DMS53 treated with DMSO at 0.1 percent for 48 hours (cell line): ENCODE measurements around the gene ULK2.

Source experiments
- DNase-seq: peaks from one replicate; lab custom pipeline; 2025; ENCODE audit not compliant: unreplicated experiment; lab: John Stamatoyannopoulos, UW

ULK2 gene

GRCh38 chr17:19750020-19750572 lies 117.6 kb downstream of the ULK2 start:
- DNase-seq = no peak

GRCh38 chr17:19748807-19749193 lies 118.9 kb downstream of the ULK2 start:
- no peak for DNase-seq

GRCh38 chr17:19747829-19748806 lies 119.6 kb downstream of the ULK2 start, which contains the start of gene ALDH3A1:
ALDH3A1 (minus strand) TSS chr17:19748298; CDS start chr17:19745129, 3,169 bp downstream.
- no peak for DNase-seq

GRCh38 chr17:19747159-19747719 lies 120.5 kb downstream of the ULK2 start:
- no peak for DNase-seq

- no peak for DNase-seq
These were observed 121.2 kb downstream of the ULK2 start for GRCh38 chr17:19746517-19746916.

GRCh38 chr17:19744922-19745757 lies 122.6 kb downstream of the ULK2 start:
- DNase-seq = peak; percentile 48

GRCh38 chr17:19744492-19744891 lies 123.2 kb downstream of the ULK2 start:
- DNase-seq = no peak

GRCh38 chr17:19743101-19744100 lies 124.3 kb downstream of the ULK2 start:
- no peak for DNase-seq

GRCh38 chr17:19742495-19742894 lies 125.2 kb downstream of the ULK2 start:
- no peak for DNase-seq

GRCh38 chr17:19741832-19742457 lies 125.8 kb downstream of the ULK2 start:
- DNase-seq = no peak

GRCh38 chr17:19740933-19741332 lies 126.8 kb downstream of the ULK2 start:
- DNase-seq = no peak

GRCh38 chr17:19739241-19740201 lies 128.2 kb downstream of the ULK2 start:
- DNase-seq = no peak

GRCh38 chr17:19738757-19739156 lies 129.0 kb downstream of the ULK2 start:
- DNase-seq = no peak

GRCh38 chr17:19738073-19738449 lies 129.7 kb downstream of the ULK2 start:
- DNase-seq = no peak

GRCh38 chr17:19737305-19738072 lies 130.2 kb downstream of the ULK2 start:
- no peak for DNase-seq

- DNase-seq = no peak
These were observed 131.7 kb downstream of the ULK2 start for GRCh38 chr17:19736071-19736470.

GRCh38 chr17:19733953-19734526 lies 133.7 kb downstream of the ULK2 start:
- peak; percentile 44 for DNase-seq
